GM12801 (cell line): ENCODE results near the gene TEDC1.

Experiments used
- CTCF ChIP-seq: IDR thresholded peaks from one replicate; pipeline ENCODE4 v1.5.1; 2011; ENCODE audit warnings: control low read depth; ENCODE audit not compliant: insufficient read length; ENCODE audit errors: extremely low read depth

The TEDC1 gene

GRCh38 chr14:105527381-105527825, 36.4 kb downstream of the TEDC1 start:
- TF ChIP-seq CTCF, result no peak

GRCh38 chr14:105527826-105528585, 37.0 kb downstream of the TEDC1 start:
- TF ChIP-seq CTCF, result no peak

GRCh38 chr14:105528586-105529318, 37.7 kb downstream of the TEDC1 start:
- TF ChIP-seq CTCF, result no peak

- TF ChIP-seq CTCF, result no peak
These were observed 38.2 kb downstream of the TEDC1 start for GRCh38 chr14:105529319-105529568.

- no peak for TF ChIP-seq CTCF
These were observed 38.7 kb downstream of the TEDC1 start for GRCh38 chr14:105529569-105530284.

- TF ChIP-seq CTCF, result no peak
These were observed 39.4 kb downstream of the TEDC1 start for GRCh38 chr14:105530285-105531087.
